Stomach smooth muscle (tissue), 2 donors: ENCODE data around the gene KIAA0753.
A peak's percentile ranks its signal among the peaks of the same experiment; 100 is the strongest.

Experiments
- H3K27ac ChIP-seq: one replicate; pipeline ENCODE4 v1.7.0; 2013; ENCODE audit warnings: mild to moderate bottlenecking, low read length, inconsistent platforms
- H3K27me3 ChIP-seq, 2 donors: one replicate each; pipeline ENCODE4 v1.7.0; 2013; ENCODE audit warnings: low read length in 2 of 2; ENCODE audit not compliant: insufficient read depth in 2 of 2, control insufficient read depth in 1 of 2
- H3K36me3 ChIP-seq, 2 donors: one replicate each; pipeline ENCODE4 v1.7.0; 2013; ENCODE audit warnings: low read length in 2 of 2; ENCODE audit not compliant: control insufficient read depth in 2 of 2, insufficient read depth in 2 of 2
- H3K4me1 ChIP-seq: one replicate; pipeline ENCODE4 v1.7.0; 2013; ENCODE audit warnings: low read length; ENCODE audit not compliant: control insufficient read depth, insufficient read depth
- H3K4me3 ChIP-seq, 2 donors: one replicate each; pipeline ENCODE4 v1.7.0; 2013; ENCODE audit warnings: low read length in 2 of 2
- H3K9ac ChIP-seq, 2 donors: one replicate each; pipeline ENCODE4 v1.7.0; 2013; ENCODE audit warnings: low read length in 2 of 2, mild to moderate bottlenecking in 1 of 2
- H3K9me3 ChIP-seq, 2 donors: one replicate each; pipeline ENCODE4 v1.7.0; 2013; ENCODE audit warnings: low read length in 2 of 2; ENCODE audit not compliant: control insufficient read depth in 2 of 2
- donor health status: healthy.
- donor health status: Pancreatic carcinoma.

Gene KIAA0753

GRCh38 chr17:6640536-6641246 lies at the start of gene KIAA0753, which contains the start of gene TXNDC17:
TSS of gene KIAA0753 (minus strand) at chr17:6640711. CDS start at chr17:6635103, 5,608 bp downstream.
TSS of gene TXNDC17 (plus strand) at chr17:6641060. CDS start at chr17:6641083, 23 bp downstream.
- peak within 1 kb of the TSS; percentile 74 to 96 for H3K4me3 ChIP-seq
- H3K9me3 ChIP-seq, result no peaks in the 10 kb centered on the region
- peaks cover 25% of the 10 kb centered on the region for H3K4me1 ChIP-seq
- H3K9ac ChIP-seq, result peak within 1 kb of the TSS; percentile 75 to 86
- no peaks in the 10 kb centered on the region for H3K27me3 ChIP-seq
- peak within 1 kb of the TSS; percentile 75 for H3K27ac ChIP-seq
- H3K36me3 ChIP-seq, result peaks cover 9% of the 10 kb centered on the region in 2 donors

DNA sequence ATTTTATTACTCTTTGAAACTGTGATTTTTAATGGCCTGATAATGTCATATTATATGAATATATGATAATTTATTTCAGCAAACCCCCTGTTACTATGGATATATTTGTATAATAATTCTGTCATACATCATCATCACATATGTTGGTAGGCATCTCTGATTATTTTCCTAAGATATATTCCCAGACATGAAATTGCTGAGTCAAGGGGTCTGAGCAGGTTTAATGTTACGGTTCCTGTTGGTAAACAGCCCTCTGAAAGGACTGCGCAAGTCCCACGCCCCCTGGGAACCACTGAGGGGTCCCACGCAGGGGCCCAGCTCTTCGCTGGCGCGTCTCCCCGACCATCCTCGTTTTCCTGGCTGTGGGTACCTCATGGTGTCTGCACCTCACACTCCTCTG lies 48.4 kb upstream of the KIAA0753 start:
- Histone ChIP-seq H3K4me1 (no peaks in the 10 kb centered on the region), H3K36me3 (no peaks in the 10 kb centered on the region), H3K27me3 (peaks cover 3 to 22% of the 10 kb centered on the region in 2 donors), H3K4me3 (no peak overlapping the region), H3K27ac (no peak overlapping the region), H3K9ac (no peak overlapping the region), H3K9me3 (no peaks in the 10 kb centered on the region)

GRCh38 chr17:6686026-6686425 lies 45.5 kb upstream of the KIAA0753 start:
- Histone ChIP-seq H3K4me3 (no peak overlapping the region), H3K4me1 (no peaks in the 10 kb centered on the region), H3K27me3 (peaks cover 3 to 26% of the 10 kb centered on the region in 2 donors), H3K36me3 (no peaks in the 10 kb centered on the region), H3K27ac (no peak overlapping the region), H3K9ac (no peak overlapping the region), H3K9me3 (no peaks in the 10 kb centered on the region)

DNA sequence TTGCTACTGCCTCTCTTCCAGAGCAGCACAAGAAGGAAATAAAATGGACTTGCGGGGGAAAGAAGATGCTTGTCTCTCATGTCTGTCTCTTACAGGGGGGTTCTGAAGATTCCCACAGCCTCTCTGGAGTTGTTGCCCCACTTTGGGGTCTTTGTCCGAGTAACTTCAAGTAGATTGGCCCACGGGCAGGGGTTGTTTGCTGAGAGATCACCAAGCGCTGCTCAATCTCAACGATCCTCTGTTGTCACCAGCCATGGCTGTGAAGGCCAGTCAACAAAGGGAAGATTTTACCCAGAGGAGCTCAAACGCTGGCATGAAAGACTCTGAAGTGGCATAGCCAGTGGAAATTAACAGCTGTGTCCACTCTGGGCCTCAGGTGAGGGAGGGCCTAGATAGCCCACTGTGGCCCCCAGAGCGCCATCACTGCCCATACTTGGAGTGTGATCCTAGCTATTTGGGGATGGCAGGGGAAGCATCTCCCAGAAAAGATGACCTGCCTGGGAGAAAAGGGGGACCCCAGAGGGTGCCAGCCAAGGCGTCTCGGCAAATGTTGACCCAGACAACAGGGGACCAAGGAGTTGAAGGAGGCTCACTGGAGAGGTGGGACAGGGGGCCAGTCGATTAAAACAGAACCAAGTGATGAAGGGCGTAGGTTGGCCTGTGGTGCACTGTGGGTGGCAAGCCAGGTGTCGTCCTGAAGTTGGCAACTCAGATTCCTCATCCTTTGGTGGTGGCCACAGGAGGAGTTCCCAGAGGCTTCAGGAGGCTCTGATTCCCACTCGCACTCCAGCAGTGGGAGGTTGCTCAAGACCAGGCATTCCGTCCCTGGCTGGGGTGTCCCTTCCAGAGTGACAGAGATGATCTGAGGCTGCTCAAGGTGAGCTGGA lies 44.6 kb upstream of the KIAA0753 start:
- Histone ChIP-seq H3K27me3 (peaks cover 3 to 22% of the 10 kb centered on the region in 2 donors), H3K9ac (no peak overlapping the region), H3K4me3 (no peak overlapping the region), H3K9me3 (no peaks in the 10 kb centered on the region), H3K27ac (no peak overlapping the region), H3K4me1 (no peaks in the 10 kb centered on the region), H3K36me3 (no peaks in the 10 kb centered on the region)

GRCh38 chr17:6684460-6684783 lies 43.9 kb upstream of the KIAA0753 start:
- Histone ChIP-seq H3K4me1 (no peaks in the 10 kb centered on the region), H3K9ac (no peak overlapping the region), H3K27me3 (peaks cover 3 to 22% of the 10 kb centered on the region in 2 donors), H3K9me3 (no peaks in the 10 kb centered on the region), H3K36me3 (no peaks in the 10 kb centered on the region), H3K4me3 (no peak overlapping the region), H3K27ac (no peak overlapping the region)

DNA sequence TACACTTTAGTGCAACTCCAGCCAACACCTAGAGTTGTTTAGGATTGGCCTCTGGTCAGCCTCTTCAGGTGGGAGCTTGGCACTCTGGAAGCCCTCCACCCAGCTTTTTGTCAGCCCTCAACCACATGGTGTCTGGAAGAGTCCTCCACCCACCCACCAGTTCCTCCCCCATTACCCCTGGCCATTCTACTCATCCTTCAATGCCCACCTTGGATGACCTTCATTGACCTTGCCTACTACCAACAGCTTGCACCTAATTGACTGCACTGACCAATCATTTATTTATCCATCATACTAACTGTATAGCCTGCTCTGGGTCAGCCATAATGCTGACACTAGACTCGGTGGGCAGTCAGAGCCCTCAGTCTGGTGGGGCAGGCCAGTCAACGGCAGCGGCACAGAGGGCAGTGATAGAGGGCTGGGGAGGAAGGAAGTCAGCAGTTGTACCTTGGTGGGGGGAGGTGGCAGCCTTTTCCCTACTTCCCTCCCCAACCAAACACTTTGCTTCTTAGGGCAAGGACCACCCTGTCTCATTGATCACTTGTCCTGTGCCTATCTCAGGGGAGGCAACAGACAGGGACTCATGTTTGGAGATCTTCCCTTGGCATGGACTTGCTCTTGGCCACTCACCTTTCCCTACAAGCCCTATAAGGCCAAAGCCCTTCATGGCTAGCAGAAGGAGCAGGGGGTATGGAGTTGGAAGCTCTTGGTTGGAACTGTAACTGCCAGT lies 43.4 kb upstream of the KIAA0753 start:
- Histone ChIP-seq H3K4me1 (no peaks in the 10 kb centered on the region), H3K36me3 (no peaks in the 10 kb centered on the region), H3K27me3 (peaks cover 3 to 22% of the 10 kb centered on the region in 2 donors), H3K4me3 (no peak overlapping the region), H3K9ac (no peak overlapping the region), H3K9me3 (no peaks in the 10 kb centered on the region), H3K27ac (no peak overlapping the region)

DNA sequence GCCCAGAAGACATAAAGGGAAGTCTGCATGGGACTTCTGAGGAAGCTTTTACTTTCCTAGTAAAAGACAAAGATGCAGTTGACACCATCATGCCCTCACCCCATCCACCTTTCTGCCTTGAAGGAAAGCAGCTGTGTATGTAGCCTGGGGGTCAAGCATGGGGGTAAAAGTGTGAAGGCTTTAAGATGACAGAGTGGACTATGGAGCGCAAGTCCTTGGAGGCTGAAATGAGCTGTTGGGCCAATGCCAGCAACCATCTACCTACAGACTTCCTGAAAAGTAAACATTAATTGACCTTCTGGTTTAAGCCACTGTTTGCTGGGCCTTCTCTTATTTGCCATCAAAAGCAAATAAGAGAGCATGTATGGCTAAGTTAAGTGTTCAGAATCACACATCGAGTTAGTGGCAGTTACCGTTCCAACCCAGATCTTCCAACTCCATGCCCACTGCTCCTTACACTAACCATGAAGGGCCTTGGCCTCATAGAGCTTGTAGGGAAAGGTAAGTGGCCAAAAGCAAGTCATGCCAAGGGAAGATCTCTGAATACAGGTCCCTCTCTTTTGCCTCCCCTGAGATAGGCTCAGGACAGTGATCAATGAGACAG lies 42.7 kb upstream of the KIAA0753 start:
- H3K4me3 ChIP-seq, result no peak overlapping the region
- H3K9me3 ChIP-seq, result no peaks in the 10 kb centered on the region
- no peaks in the 10 kb centered on the region for H3K36me3 ChIP-seq
- H3K4me1 ChIP-seq, result no peaks in the 10 kb centered on the region
- H3K27me3 ChIP-seq, result peaks cover 8 to 25% of the 10 kb centered on the region in 2 donors
- no peak overlapping the region for H3K9ac ChIP-seq
- H3K27ac ChIP-seq, result no peak overlapping the region

- H3K4me3 ChIP-seq, result no peak overlapping the region
- H3K36me3 ChIP-seq, result no peaks in the 10 kb centered on the region
- no peak overlapping the region for H3K27ac ChIP-seq
- H3K4me1 ChIP-seq, result no peaks in the 10 kb centered on the region
- no peaks in the 10 kb centered on the region for H3K9me3 ChIP-seq
- H3K9ac ChIP-seq, result no peak overlapping the region
- peaks cover 15 to 23% of the 10 kb centered on the region in 2 donors for H3K27me3 ChIP-seq
Observed at GRCh38 chr17:6682339-6682738, 41.8 kb upstream of the KIAA0753 start.

- Histone ChIP-seq H3K36me3 (no peaks in the 10 kb centered on the region), H3K9ac (no peak overlapping the region), H3K27ac (no peak overlapping the region), H3K4me1 (no peaks in the 10 kb centered on the region), H3K4me3 (no peak overlapping the region), H3K9me3 (no peaks in the 10 kb centered on the region), H3K27me3 (peaks cover 20 to 24% of the 10 kb centered on the region in 2 donors)
Observed at GRCh38 chr17:6681671-6682070, 41.2 kb upstream of the KIAA0753 start.

DNA sequence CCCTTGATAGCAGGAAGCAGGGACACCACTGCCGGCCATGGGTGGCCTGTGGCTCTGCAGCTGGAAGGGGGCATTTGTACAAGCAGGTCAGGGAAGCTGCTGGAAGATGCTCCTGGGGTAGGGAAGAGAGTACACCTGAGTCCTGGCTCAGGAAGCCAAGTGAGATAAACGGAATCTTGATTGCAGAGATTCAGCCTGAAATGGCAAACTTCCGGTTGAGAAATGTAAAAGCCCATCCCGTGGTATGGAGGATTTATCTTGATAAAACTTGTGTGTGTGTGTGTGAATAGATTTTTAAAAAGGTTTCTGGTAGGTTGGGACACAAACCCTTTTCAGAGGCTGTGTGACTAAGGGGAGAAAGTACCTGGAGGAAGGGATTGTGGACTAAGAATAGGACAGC lies 40.7 kb upstream of the KIAA0753 start:
- Histone ChIP-seq H3K36me3 (no peaks in the 10 kb centered on the region), H3K4me3 (no peak overlapping the region), H3K27ac (no peak overlapping the region), H3K9ac (no peak overlapping the region), H3K27me3 (peaks cover 19 to 20% of the 10 kb centered on the region in 2 donors), H3K9me3 (no peaks in the 10 kb centered on the region), H3K4me1 (no peaks in the 10 kb centered on the region)
